A549 (cell line): ENCODE measurements around the gene SH3PXD2A.

Experiments
- CHD2 ChIP-seq: fragments of 150-350 bp; IDR thresholded peaks from 2 replicates; pipeline ENCODE4 v1.6.1; 2014; ENCODE audit warnings: low read length; ENCODE audit not compliant: partially characterized antibody
- ESRRA ChIP-seq: fragments of 150-350 bp; IDR thresholded peaks from 2 replicates; pipeline ENCODE4 v1.6.1; 2014; ENCODE audit warnings: mild to moderate bottlenecking, low read length, borderline replicate concordance
- KDM1A ChIP-seq: fragments of 200-600 bp; sonication (generic); IDR thresholded peaks from 2 replicates; pipeline ENCODE4 v1.6.1; 2016; ENCODE audit warnings: low read depth, mild to moderate bottlenecking
- POLR2A ChIP-seq: IDR thresholded peaks from 2 replicates; pipeline ENCODE4 v1.6.1; 2012; ENCODE audit warnings: mild to moderate bottlenecking, low read length
- RAD21 ChIP-seq, 2 experiments: fragments of >200 bp in 1 of 2; sonication (Bioruptor Twin) in 1 of 2; formaldehyde crosslinking in 1 of 2; IDR thresholded peaks in 1 of 2; conservative IDR thresholded peaks in 1 of 2; 2 replicates in 1 of 2; 3 replicates in 1 of 2; pipeline ENCODE4 v1.6.1; 2012 to 2018; ENCODE audit warnings: inconsistent platforms in 1 of 2
- RFX5 ChIP-seq: fragments of 450-650 bp; IDR thresholded peaks from 2 replicates; pipeline ENCODE4 v1.7.1; 2014; ENCODE audit warnings: antibody characterized with exemption, mild to moderate bottlenecking, moderate library complexity
- SMC3 ChIP-seq: fragments of >200 bp; sonication (Bioruptor Twin); formaldehyde crosslinking; IDR thresholded peaks from 3 replicates; pipeline ENCODE4 v1.6.1; 2018; ENCODE audit warnings: inconsistent platforms
- TF ChIP-seq, protein P1 (sequence below): fragments of >200 bp; sonication (Bioruptor Twin); formaldehyde crosslinking; IDR thresholded peaks from 3 replicates; pipeline ENCODE4 v1.5.1; 2016
- TF ChIP-seq, protein P2 (sequence below): fragments of 200-600 bp; sonication (generic); IDR thresholded peaks from 2 replicates; pipeline ENCODE4 v1.6.1; 2016; ENCODE audit warnings: antibody characterized with exemption, mild to moderate bottlenecking, moderate library complexity
- TF ChIP-seq, protein P3 (sequence below): IDR thresholded peaks from 2 replicates; pipeline ENCODE4 v1.6.1; 2012
- TF ChIP-seq, protein P4 (sequence below): fragments of 450-650 bp; IDR thresholded peaks from 2 replicates; pipeline ENCODE4 v1.6.1; 2014; ENCODE audit warnings: antibody characterized with exemption
- TF ChIP-seq, protein P5 (sequence below): IDR thresholded peaks from 2 replicates; pipeline ENCODE4 v1.6.1; 2012

DNA sequence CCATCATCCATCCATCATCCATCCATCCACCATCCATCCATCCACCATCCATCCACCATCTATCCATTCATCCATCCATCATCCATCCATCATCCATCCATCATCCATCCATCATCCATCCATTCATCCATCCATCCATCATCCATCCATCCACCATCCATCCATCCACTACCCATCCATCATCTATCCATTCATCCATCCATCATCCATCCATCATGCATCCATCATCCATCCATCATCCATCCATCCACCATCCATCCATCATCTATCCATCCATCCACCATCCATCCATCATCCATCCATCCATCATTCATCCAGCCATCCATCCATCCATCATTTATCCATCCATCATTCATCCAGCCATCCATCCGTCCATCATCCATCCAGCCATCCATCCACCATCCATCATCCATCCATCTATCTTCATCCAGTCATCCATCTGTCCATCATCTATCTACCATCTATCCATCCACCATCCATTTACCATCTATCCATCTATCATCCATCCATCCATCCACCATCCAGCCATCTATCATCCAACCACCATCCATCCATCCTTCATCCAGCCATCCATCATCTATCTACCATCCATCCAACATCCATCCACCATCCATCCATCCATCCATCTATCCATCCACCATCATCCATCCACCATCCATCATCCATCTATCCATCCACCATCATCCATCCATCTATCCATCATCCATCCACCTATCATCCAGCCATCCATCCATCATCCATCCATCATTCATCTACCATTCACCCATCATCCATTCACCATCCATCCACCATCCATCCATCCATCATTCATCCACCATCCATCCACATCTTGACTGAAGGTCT lies 153.8 kb downstream of the SH3PXD2A start:
- no peak for TF ChIP-seq POLR2A
- TF ChIP-seq, protein P1, sequence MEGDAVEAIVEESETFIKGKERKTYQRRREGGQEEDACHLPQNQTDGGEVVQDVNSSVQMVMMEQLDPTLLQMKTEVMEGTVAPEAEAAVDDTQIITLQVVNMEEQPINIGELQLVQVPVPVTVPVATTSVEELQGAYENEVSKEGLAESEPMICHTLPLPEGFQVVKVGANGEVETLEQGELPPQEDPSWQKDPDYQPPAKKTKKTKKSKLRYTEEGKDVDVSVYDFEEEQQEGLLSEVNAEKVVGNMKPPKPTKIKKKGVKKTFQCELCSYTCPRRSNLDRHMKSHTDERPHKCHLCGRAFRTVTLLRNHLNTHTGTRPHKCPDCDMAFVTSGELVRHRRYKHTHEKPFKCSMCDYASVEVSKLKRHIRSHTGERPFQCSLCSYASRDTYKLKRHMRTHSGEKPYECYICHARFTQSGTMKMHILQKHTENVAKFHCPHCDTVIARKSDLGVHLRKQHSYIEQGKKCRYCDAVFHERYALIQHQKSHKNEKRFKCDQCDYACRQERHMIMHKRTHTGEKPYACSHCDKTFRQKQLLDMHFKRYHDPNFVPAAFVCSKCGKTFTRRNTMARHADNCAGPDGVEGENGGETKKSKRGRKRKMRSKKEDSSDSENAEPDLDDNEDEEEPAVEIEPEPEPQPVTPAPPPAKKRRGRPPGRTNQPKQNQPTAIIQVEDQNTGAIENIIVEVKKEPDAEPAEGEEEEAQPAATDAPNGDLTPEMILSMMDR = no peak
- TF ChIP-seq, protein P2, sequence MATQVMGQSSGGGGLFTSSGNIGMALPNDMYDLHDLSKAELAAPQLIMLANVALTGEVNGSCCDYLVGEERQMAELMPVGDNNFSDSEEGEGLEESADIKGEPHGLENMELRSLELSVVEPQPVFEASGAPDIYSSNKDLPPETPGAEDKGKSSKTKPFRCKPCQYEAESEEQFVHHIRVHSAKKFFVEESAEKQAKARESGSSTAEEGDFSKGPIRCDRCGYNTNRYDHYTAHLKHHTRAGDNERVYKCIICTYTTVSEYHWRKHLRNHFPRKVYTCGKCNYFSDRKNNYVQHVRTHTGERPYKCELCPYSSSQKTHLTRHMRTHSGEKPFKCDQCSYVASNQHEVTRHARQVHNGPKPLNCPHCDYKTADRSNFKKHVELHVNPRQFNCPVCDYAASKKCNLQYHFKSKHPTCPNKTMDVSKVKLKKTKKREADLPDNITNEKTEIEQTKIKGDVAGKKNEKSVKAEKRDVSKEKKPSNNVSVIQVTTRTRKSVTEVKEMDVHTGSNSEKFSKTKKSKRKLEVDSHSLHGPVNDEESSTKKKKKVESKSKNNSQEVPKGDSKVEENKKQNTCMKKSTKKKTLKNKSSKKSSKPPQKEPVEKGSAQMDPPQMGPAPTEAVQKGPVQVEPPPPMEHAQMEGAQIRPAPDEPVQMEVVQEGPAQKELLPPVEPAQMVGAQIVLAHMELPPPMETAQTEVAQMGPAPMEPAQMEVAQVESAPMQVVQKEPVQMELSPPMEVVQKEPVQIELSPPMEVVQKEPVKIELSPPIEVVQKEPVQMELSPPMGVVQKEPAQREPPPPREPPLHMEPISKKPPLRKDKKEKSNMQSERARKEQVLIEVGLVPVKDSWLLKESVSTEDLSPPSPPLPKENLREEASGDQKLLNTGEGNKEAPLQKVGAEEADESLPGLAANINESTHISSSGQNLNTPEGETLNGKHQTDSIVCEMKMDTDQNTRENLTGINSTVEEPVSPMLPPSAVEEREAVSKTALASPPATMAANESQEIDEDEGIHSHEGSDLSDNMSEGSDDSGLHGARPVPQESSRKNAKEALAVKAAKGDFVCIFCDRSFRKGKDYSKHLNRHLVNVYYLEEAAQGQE = no peak
- TF ChIP-seq KDM1A = no peak
- no peak for TF ChIP-seq RAD21 (conservative IDR thresholded peaks at IDR 0.05 in 1 of 2, IDR thresholded peaks at IDR 0.05 in 1 of 2)
- TF ChIP-seq ESRRA = no peak
- TF ChIP-seq, protein P3, sequence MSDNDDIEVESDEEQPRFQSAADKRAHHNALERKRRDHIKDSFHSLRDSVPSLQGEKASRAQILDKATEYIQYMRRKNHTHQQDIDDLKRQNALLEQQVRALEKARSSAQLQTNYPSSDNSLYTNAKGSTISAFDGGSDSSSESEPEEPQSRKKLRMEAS = no peak
- TF ChIP-seq, protein P4, sequence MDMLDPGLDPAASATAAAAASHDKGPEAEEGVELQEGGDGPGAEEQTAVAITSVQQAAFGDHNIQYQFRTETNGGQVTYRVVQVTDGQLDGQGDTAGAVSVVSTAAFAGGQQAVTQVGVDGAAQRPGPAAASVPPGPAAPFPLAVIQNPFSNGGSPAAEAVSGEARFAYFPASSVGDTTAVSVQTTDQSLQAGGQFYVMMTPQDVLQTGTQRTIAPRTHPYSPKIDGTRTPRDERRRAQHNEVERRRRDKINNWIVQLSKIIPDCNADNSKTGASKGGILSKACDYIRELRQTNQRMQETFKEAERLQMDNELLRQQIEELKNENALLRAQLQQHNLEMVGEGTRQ = no peak
- TF ChIP-seq, protein P5, sequence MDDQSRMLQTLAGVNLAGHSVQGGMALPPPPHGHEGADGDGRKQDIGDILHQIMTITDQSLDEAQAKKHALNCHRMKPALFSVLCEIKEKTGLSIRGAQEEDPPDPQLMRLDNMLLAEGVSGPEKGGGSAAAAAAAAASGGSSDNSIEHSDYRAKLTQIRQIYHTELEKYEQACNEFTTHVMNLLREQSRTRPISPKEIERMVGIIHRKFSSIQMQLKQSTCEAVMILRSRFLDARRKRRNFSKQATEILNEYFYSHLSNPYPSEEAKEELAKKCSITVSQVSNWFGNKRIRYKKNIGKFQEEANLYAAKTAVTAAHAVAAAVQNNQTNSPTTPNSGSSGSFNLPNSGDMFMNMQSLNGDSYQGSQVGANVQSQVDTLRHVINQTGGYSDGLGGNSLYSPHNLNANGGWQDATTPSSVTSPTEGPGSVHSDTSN = no peak
- TF ChIP-seq SMC3 = no peak
- TF ChIP-seq RFX5 = no peak
- TF ChIP-seq CHD2 = no peak
